Cardiac fibroblast (primary cell): Measurements from ENCODE around the gene AKAP9.
"Not testable (repeated sequence)": the region's sequence is repeated elsewhere in the genome, so short reads cannot be mapped to it uniquely, and the experiment has no call there.

Experiments used
- DNase-seq, 2 donors: peaks; one replicate each; pipeline versions ENCODE4 v3.0.0 to v3.0.0-alpha.2; 2010; ENCODE audit warnings: low read depth in 2 of 2
- H3K4me3 ChIP-seq, 2 donors: replicated peaks in 1 of 2; 1 replicate in 1 of 2; 2 replicates in 1 of 2; pipeline ENCODE4 v1.5.1; 2011; ENCODE audit warnings: low read depth in 2 of 2, low read length in 2 of 2, mild to moderate bottlenecking in 2 of 2, moderate library complexity in 1 of 2
- TF ChIP-seq, protein P1 (sequence below): IDR thresholded peaks from one replicate; pipeline ENCODE4 v1.5.1; 2011; ENCODE audit warnings: low read depth, mild to moderate bottlenecking, low read length, inconsistent platforms

Gene AKAP9

DNA sequence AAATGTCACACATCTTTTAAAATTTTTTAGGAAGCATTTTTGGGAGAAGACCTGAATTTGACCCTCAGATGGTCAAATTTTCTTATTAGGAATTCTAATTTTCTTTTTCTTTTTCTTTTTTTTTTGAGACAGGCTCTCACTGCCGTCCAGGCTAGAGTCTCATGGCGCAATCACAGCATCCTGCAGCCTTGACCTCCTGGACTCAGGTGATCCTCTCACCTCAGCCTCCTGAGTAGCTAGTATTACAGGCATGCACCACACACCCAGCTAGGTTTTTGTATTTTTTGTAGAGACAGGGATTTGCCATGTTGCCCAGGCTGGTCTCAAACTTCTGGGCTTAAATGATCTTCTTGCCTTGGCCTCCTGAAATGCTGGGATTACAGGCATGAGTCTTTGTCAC lies 65.4 kb downstream of the AKAP9 start:
- TF ChIP-seq, protein P1, sequence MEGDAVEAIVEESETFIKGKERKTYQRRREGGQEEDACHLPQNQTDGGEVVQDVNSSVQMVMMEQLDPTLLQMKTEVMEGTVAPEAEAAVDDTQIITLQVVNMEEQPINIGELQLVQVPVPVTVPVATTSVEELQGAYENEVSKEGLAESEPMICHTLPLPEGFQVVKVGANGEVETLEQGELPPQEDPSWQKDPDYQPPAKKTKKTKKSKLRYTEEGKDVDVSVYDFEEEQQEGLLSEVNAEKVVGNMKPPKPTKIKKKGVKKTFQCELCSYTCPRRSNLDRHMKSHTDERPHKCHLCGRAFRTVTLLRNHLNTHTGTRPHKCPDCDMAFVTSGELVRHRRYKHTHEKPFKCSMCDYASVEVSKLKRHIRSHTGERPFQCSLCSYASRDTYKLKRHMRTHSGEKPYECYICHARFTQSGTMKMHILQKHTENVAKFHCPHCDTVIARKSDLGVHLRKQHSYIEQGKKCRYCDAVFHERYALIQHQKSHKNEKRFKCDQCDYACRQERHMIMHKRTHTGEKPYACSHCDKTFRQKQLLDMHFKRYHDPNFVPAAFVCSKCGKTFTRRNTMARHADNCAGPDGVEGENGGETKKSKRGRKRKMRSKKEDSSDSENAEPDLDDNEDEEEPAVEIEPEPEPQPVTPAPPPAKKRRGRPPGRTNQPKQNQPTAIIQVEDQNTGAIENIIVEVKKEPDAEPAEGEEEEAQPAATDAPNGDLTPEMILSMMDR: no peak
- no peak overlapping the region for H3K4me3 ChIP-seq
- DNase-seq: no peak

DNA sequence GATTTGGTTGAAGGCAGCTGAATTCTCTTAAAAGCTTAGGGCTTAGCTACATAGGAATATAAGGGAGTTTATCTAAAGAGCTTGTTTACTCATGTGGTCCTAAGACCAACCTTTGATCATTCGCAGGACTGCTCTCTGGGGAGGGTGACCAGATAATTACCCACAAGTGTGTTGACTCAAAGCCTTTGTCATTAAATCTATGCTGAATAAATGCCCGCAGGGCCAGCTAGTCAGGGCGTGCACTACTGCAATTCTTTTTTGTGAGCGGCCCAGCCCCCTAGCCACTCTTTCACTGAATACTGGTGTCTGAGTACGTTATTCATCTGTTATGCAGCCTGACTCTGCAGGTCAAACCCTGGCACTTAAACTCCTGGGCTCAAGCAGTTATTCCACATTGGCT lies 69.6 kb downstream of the AKAP9 start:
- DNase-seq: no peak
- no peak overlapping the region for H3K4me3 ChIP-seq
- TF ChIP-seq, protein P1: no peak

DNA sequence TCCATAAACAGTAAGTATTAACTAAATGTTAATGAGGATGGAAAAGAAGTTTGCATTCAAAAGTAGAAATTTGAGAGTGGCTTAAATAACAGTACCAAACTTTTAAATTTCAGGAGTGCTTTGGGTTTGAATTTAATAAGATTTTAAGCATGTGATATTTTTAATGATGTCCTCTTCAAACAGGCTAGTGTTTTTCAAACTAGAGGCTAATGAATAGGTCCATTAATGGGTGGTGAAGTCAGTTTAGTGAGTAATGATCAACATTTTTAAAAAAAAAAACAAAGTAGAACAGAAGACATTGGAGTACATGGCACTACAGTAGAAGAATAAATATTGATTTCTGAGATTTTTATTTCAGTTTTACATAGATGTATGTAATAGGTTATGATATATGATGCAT lies 72.9 kb downstream of the AKAP9 start:
- no peak for DNase-seq
- no peak overlapping the region for H3K4me3 ChIP-seq
- TF ChIP-seq, protein P1: no peak

DNA sequence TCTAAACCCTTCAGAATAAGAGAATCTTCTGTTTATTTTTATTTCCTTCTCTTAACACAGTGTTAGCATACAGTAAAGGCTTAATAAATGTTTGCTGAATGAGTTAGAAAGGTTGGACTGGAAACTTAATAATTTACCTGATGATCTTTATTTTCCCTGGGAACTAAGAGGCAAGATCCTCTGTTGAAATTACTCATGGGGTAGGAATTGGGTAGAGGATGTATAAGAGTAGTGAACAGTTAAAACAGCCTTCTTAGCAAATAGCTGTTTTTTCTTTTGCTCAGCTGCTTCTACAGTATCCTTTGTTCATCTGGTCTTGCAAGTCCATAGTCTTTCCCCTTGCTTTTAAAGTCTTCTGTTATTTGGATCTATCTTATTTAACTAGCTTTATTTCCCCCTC lies 80.0 kb downstream of the AKAP9 start:
- no peak overlapping the region for H3K4me3 ChIP-seq
- peak in 1 of 2 donors; percentile 21 for DNase-seq
- TF ChIP-seq, protein P1: no peak

DNA sequence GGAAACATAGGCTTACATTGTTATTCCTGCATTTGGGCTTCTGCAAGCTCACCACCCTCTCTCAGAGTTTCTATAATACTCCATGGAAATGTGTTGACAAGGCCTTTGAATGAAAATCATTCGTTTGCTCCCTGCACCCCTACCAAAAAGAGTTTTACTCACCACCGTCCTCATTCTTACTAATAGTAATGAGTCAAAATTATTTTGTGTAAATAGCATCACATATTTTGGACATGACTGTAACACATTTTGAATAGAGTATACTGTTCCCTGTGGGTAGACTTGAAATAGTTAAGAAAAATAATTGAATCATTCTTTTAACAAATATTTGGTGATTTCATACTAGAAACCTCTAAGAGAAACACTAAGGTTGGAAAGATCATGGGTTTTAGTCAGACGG lies 84.6 kb downstream of the AKAP9 start:
- TF ChIP-seq, protein P1: no peak
- H3K4me3 ChIP-seq: no peak overlapping the region
- peak; percentile 29 to 86 for DNase-seq

DNA sequence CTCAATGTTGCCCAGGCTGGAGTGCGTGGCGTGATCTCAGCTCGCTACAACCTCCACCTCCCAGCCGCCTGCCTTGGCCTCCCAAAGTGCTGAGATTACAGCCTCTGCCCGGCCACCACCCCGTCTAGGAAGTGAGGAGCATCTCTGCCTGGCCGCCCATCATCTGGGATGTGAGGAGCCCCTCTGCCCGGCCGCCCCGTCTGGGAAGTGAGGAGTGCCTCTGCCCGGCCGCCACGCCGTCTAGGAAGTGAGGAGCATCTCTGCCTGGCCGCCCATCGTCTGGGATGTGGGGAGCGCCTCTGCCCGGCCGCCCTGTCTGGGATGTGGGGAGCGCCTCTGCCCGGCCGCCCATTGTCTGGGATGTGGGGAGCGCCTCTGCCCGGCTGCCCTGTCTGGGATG lies 86.0 kb downstream of the AKAP9 start:
- DNase-seq, H3K4me3 ChIP-seq: not testable (repeated sequence)

DNA sequence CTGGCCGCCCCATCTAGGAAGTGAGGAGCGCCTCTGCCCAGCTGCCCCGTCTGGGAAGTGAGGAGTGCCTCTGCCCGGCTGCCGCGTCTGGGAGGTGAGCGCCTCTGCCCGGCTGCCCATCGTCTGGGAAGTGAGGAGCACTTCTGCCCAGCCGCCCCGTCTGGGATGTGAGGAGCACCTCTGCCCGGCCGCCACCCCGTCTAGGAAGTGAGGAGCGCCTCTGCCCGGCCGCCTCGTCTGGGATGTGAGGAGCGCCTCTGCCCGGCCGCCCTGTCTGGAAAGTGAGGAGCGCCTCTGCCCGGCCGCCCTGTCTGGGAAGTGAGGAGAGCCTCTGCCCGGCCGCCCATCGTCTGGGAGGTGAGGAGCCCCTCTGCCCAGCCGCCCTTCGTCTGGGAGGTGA lies 86.5 kb downstream of the AKAP9 start:
- DNase-seq, H3K4me3 ChIP-seq: not testable (repeated sequence)

DNA sequence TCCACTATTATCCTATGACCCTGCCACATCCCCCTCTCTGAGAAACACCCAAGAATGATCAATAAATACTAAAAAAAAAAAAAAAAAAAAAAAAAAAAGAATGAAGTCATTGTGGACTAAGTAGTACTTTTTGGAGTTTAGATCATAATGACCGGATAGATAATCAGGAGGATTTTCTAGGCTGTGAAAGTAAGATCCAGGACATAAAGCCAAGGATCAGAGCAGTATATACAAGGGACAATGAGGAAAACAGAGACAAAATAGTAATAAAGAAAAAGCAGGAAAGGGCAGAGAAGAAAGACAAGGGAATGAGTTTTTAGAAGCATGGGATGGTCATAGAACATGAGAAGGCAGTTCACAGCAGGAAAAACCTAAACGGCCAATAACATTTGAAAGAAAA lies 87.6 kb downstream of the AKAP9 start:
- TF ChIP-seq, protein P1: no peak
- no peak overlapping the region for H3K4me3 ChIP-seq
- no peak for DNase-seq
